Prostate gland (tissue), 2 donors: ENCODE data around the gene MEFV. TPM values are rescaled to one million over a fixed set of nuclear protein-coding genes. Genes with fewer than 3 reads are reported as not detected.

Experiments
- DNase-seq: peaks from one replicate; pipeline ENCODE4 v3.0.0-alpha.2; 2019; ENCODE audit warnings: low spot score
- H3K27ac ChIP-seq, 2 donors: fragments of 200-600 bp; sonication (generic); 2 replicates each; pipeline ENCODE4 v1.5.1; 2017 to 2019
- H3K27me3 ChIP-seq: fragments of 200-600 bp; sonication (generic); replicated peaks from 2 replicates; pipeline ENCODE4 v1.5.1; 2019; ENCODE audit not compliant: insufficient read depth
- H3K36me3 ChIP-seq, 2 donors: fragments of 200-600 bp; sonication (generic); 1 replicate in 1 of 2; 2 replicates in 1 of 2; pipeline versions ENCODE4 v1.5.1 to v1.8.1; 2017 to 2019
- H3K4me1 ChIP-seq: fragments of 200-600 bp; sonication (generic); replicated peaks from 2 replicates; pipeline ENCODE4 v1.5.1; 2019
- H3K4me3 ChIP-seq, 2 donors: fragments of 200-600 bp; sonication (generic); 2 replicates each; pipeline ENCODE4 v1.5.1; 2017 to 2019
- H3K9me3 ChIP-seq: fragments of 200-600 bp; sonication (generic); 2 replicates; pipeline ENCODE4 v1.5.1; 2017
- POLR2A ChIP-seq: fragments of 450-650 bp; IDR thresholded peaks from one replicate; pipeline ENCODE4 v1.6.1; 2016; ENCODE audit warnings: antibody characterized with exemption, mild to moderate bottlenecking
- POLR2AphosphoS5 ChIP-seq: sonication (generic); formaldehyde crosslinking; IDR thresholded peaks from one replicate; pipeline ENCODE4 v1.6.1; 2017; ENCODE audit warnings: antibody characterized with exemption
- WGBS: methylation state at CpG from one replicate; pipeline ENCODE4 v1.1.5; 2018; 5-methylcytosine and 5-hydroxymethylcytosine counted together
- intact Hi-C: fragments of 100-400 bp; cut with DNase I; formaldehyde crosslinking; loops from one replicate; pipeline ENCODE4 v1.14.2; 2022
- total RNA-seq, 2 donors: library from RNA; depleted of rRNA; stranded (reverse); fragments of >200 nt; gene quantifications; one replicate each; pipeline ENCODE4 v1.1.0, GENCODE V29; 2016
- TF ChIP-seq, protein P1 (sequence below), 4 experiments: fragments of 200-600 bp in 2 of 4; fragments of 450-650 bp in 2 of 4; sonication (generic) in 2 of 4; IDR thresholded peaks; 1 replicate in 3 of 4; 2 replicates in 1 of 4; pipeline ENCODE4 v1.5.1; 2016 to 2019; ENCODE audit warnings: antibody characterized with exemption in 4 of 4, mild to moderate bottlenecking in 2 of 4, moderate library complexity in 2 of 4

MEFV gene
- total RNA-seq, 2 donors from 2014 or later = 0.77 to 5.9 TPM

GRCh38 chr16:3295783-3296182 lies 39.4 kb upstream of the MEFV start:
- Histone ChIP-seq H3K4me3 (no peak overlapping the region), H3K27me3 (no peaks in the 10 kb centered on the region), H3K36me3 (peaks cover 4 to 13% of the 10 kb centered on the region in 2 donors), H3K4me1 (no peaks in the 10 kb centered on the region), H3K9me3 (no peaks in the 10 kb centered on the region), H3K27ac (no peak overlapping the region)
- WGBS = 72% methylated on average over 13 of the region's 13 CpGs
- TF ChIP-seq POLR2A (no peak), POLR2AphosphoS5 (no peak)
- TF ChIP-seq, protein P1, sequence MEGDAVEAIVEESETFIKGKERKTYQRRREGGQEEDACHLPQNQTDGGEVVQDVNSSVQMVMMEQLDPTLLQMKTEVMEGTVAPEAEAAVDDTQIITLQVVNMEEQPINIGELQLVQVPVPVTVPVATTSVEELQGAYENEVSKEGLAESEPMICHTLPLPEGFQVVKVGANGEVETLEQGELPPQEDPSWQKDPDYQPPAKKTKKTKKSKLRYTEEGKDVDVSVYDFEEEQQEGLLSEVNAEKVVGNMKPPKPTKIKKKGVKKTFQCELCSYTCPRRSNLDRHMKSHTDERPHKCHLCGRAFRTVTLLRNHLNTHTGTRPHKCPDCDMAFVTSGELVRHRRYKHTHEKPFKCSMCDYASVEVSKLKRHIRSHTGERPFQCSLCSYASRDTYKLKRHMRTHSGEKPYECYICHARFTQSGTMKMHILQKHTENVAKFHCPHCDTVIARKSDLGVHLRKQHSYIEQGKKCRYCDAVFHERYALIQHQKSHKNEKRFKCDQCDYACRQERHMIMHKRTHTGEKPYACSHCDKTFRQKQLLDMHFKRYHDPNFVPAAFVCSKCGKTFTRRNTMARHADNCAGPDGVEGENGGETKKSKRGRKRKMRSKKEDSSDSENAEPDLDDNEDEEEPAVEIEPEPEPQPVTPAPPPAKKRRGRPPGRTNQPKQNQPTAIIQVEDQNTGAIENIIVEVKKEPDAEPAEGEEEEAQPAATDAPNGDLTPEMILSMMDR (IDR thresholded peaks at IDR 0.05) = no peak
- intact Hi-C loops = no loop called here
- no peak for DNase-seq

GRCh38 chr16:3295209-3295608 lies 38.8 kb upstream of the MEFV start:
- Histone ChIP-seq H3K4me1 (no peaks in the 10 kb centered on the region), H3K9me3 (peaks cover 5% of the 10 kb centered on the region), H3K36me3 (peaks cover 9 to 19% of the 10 kb centered on the region in 2 donors)

DNA sequence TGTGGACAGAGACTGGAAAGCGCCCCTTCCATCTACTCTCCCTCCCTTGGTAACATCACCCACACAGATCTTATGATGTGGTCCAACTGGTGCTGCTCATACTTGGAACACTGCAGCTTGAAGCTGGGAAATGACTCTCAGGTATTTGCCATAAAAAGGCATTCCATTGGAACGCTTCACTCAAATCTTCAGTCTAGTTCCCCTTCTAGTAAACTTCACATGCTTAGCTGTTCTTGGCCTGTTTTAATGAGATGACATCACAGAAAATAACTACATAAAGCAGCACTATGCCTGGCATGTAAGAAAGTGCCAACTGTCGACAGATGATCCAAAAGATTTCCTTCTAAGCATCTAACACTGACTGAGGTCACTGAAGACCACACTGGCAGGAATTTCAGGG lies 36.2 kb upstream of the MEFV start:
- WGBS = 96% methylated on average over 3 of the region's 3 CpGs
- DNase-seq = no peak
- H3K4me3 ChIP-seq = no peak overlapping the region
- no peak for TF ChIP-seq POLR2AphosphoS5
- TF ChIP-seq, protein P1 (IDR thresholded peaks at IDR 0.05) = no peak
- TF ChIP-seq POLR2A = no peak
- intact Hi-C loops = no loop called here
- H3K36me3 ChIP-seq = peaks cover 14 to 36% of the 10 kb centered on the region in 2 donors
- H3K4me1 ChIP-seq = no peaks in the 10 kb centered on the region
- no peak overlapping the region for H3K27ac ChIP-seq
- H3K27me3 ChIP-seq = no peaks in the 10 kb centered on the region
- peaks cover 18% of the 10 kb centered on the region for H3K9me3 ChIP-seq

More at GRCh38 chr16:3295209-3295608, 38.8 kb upstream of the MEFV start:
- no peaks in the 10 kb centered on the region for H3K27me3 ChIP-seq
- TF ChIP-seq, protein P1 (IDR thresholded peaks at IDR 0.05) = no peak
- TF ChIP-seq POLR2A (no peak), POLR2AphosphoS5 (no peak)
- WGBS = 42% methylated on average over 43 of the region's 45 CpGs
- H3K4me3 ChIP-seq = no peak overlapping the region
- H3K27ac ChIP-seq = no peak overlapping the region
- DNase-seq = no peak
- intact Hi-C loops = no loop called here

DNA sequence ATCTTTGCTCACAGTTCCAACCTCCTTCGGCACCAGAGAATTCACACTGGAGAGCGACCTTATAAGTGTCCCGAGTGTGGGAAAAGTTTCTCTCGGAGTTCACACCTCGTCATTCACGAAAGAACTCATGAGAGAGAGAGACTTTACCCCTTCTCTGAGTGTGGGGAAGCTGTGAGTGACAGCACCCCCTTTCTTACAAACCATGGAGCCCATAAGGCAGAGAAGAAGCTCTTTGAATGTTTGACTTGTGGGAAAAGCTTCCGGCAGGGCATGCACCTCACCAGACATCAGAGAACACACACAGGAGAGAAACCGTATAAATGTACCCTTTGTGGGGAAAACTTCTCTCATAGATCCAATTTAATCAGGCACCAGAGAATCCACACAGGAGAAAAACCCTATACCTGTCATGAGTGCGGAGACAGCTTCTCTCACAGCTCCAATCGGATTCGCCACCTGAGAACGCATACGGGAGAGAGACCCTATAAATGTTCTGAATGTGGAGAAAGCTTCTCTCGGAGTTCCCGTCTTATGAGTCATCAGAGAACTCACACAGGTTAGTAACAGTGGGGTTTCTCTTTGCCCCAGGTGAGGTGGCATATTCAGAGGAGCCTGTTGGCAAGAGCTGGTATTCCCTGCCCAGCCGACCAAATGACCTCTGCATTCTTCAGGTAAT lies 33.7 kb upstream of the MEFV start:
- Histone ChIP-seq H3K36me3 (peaks cover 20 to 48% of the 10 kb centered on the region in 2 donors), H3K27me3 (no peaks in the 10 kb centered on the region), H3K4me3 (no peak overlapping the region), H3K27ac (no peak overlapping the region), H3K9me3 (peaks cover 18% of the 10 kb centered on the region), H3K4me1 (peaks cover 1% of the 10 kb centered on the region)
- TF ChIP-seq, protein P1 (IDR thresholded peaks at IDR 0.05) = no peak
- TF ChIP-seq POLR2AphosphoS5 = no peak
- no peak for TF ChIP-seq POLR2A
- intact Hi-C loops = loop anchor here (10.0 kb wide), 1 partner anchor 215 kb away; the partner anchor contains the start of gene CLUAP1
- WGBS = 98% methylated on average over 16 of the region's 16 CpGs
- DNase-seq = no peak

- no peaks in the 10 kb centered on the region for H3K27me3 ChIP-seq
- TF ChIP-seq, protein P1 (IDR thresholded peaks at IDR 0.05) = no peak
- TF ChIP-seq POLR2AphosphoS5 = no peak
- TF ChIP-seq POLR2A = no peak
- DNase-seq = no peak
- WGBS = 80% methylated on average over 6 of the region's 6 CpGs
- peaks cover 11 to 28% of the 10 kb centered on the region in 2 donors for H3K36me3 ChIP-seq
- peak overlapping the region in 1 of 2 donors; percentile 94 for H3K4me3 ChIP-seq
- intact Hi-C loops = loop anchor here (10.0 kb wide), 1 partner anchor 220 kb away; the partner anchor contains the start of gene CLUAP1
- peaks cover 9% of the 10 kb centered on the region for H3K4me1 ChIP-seq
- H3K27ac ChIP-seq = no peak overlapping the region
- H3K9me3 ChIP-seq = peaks cover 11% of the 10 kb centered on the region
These were observed 28.7 kb upstream of the MEFV start for GRCh38 chr16:3285131-3285530.
